ENCODE results near the gene GATB. TPM values are rescaled to one million over a fixed set of nuclear protein-coding genes. Genes with fewer than 3 reads are reported as not detected.

Gene GATB
- total RNA-seq, 1 donor from 2014 or later = 15.7 TPM

DNA sequence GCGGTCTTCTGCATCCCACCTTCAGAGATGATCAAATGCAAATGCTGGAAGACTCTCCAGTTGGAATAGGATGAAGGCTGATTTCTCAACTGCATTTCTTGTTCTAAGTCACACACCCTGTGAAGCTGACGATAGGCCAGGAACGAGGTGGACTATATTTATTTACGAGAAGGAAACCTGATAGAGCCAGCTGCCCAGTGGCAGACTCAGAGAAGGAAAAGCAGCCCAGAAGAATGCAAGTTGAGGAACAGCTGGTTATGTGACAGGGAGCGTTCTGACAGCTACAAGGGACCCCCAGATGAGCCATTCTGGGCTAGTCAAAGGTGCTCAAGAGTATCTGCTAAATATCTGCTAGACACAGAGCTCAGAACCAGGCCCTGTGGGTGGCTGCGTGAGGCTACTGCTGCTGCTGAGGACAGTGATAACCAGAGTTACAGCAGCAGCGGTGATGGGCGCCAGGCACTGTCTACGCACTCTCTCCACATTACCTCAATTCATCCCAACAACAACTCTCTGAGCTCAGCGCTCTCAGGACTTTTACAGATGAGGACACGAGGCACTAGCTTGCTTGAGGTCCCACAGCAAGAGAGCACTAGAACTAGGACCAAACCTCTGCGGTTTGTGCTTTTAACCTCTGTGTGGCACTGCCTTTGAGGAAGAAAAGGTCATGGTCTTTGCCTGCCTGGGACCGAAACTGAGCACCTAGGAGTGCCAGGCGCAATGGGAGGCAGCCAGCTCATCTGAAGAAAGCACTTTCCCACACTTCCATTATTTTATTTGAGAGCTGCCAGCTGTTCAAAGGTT, 69.0 kb downstream of the GATB start:
- H3K4me1 ChIP-seq (ENCODE audit: control insufficient read depth in 3 of 3, insufficient read depth in 3 of 3, low read length in 3 of 3) = peaks cover 49 to 83% (median 70%) of the 10 kb centered on the region in 3 donors
- H3K36me3 ChIP-seq (ENCODE audit: control insufficient read depth in 3 of 3, insufficient read depth in 3 of 3, low read length in 3 of 3) = peaks cover 0 to 7% (median 2%) of the 10 kb centered on the region in 3 donors
- H3K27me3 ChIP-seq (ENCODE audit: control insufficient read depth in 3 of 3, insufficient read depth in 3 of 3, low read length in 3 of 3) = no peaks in the 10 kb centered on the region
- peak overlapping the region in 2 of 3 donors; percentile 60 to 62 for H3K9ac ChIP-seq (ENCODE audit: low read depth in 1 of 3, low read length in 3 of 3)
- H3K4me3 ChIP-seq (ENCODE audit: low read length in 3 of 3) = peak overlapping the region; percentile 18 to 54 (median 52)
- peak overlapping the region; percentile 83 for H3K27ac ChIP-seq (ENCODE audit: low read depth, low read length)
- no peaks in the 10 kb centered on the region for H3K9me3 ChIP-seq (ENCODE audit: control insufficient read depth in 3 of 3, low read length in 3 of 3)

DNA sequence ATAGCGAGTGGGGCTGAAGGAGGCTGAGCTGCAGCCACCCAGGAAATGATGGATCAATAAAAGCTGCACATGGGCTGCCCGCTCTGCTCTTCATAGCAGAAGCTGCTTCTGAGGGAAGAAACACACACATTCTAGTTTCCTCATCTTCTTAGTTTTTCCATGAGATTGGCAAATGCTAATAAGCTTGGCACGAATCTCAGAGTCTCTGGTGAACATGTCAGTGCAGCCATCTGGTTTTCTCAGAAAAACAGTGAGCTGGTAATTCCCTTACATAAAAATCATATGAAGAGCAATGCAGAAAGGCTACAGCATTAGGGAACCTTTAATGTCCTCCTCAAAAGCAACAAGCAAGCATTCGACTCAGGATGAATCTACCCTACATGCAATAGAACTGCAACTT, 69.9 kb downstream of the GATB start:
- H3K9me3 ChIP-seq (ENCODE audit: control insufficient read depth in 3 of 3, low read length in 3 of 3) = no peaks in the 10 kb centered on the region
- H3K27ac ChIP-seq (ENCODE audit: low read depth, low read length) = peak overlapping the region; percentile 83

DNA sequence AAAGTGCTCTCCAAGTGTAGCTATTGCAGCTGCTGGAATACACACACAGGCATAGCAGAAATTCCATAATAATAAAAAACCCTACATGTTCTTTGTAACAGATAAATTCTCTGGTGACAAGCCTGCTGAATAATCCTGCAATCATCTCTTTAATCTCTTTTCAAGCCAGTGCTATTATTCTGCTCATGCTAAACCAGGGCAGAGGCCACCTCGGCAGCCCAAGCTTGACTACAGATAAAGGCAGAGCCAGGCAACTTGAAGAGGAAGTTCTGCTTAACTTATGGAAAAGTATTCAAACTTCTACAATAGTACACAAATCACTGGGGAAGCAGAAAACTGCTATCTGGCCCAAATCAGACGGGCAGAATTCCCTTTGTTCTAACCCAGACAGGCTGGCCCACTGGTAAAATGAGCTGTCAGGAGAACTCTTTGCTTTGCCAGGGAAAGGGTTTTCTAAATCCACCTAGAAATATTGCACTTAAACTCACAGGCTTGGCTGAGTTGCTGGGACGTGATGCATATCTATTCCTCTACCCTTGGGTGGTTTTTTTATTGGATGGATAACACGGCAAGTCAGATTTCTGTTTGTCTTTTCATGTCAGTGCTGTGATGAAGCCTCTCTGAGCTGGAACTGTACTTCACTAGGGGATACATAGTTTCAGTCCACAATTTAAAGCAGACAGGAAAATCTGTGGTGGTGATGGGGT, 70.5 kb downstream of the GATB start:
- Histone ChIP-seq H3K4me3 (ENCODE audit: low read length in 3 of 3) (no peak overlapping the region), H3K36me3 (ENCODE audit: control insufficient read depth in 3 of 3, insufficient read depth in 3 of 3, low read length in 3 of 3) (peaks cover 0 to 8% (median 2%) of the 10 kb centered on the region in 3 donors), H3K27ac (ENCODE audit: low read depth, low read length) (no peak overlapping the region), H3K9ac (ENCODE audit: low read depth in 1 of 3, low read length in 3 of 3) (peak overlapping the region in 1 of 3 donors; percentile 16), H3K9me3 (ENCODE audit: control insufficient read depth in 3 of 3, low read length in 3 of 3) (no peaks in the 10 kb centered on the region), H3K4me1 (ENCODE audit: control insufficient read depth in 3 of 3, insufficient read depth in 3 of 3, low read length in 3 of 3) (peaks cover 54 to 90% (median 70%) of the 10 kb centered on the region in 3 donors), H3K27me3 (ENCODE audit: control insufficient read depth in 3 of 3, insufficient read depth in 3 of 3, low read length in 3 of 3) (no peaks in the 10 kb centered on the region)

More for the DNA sequence above, 69.9 kb downstream of the GATB start:
- peaks cover 0 to 8% (median 2%) of the 10 kb centered on the region in 3 donors for H3K36me3 ChIP-seq (ENCODE audit: control insufficient read depth in 3 of 3, insufficient read depth in 3 of 3, low read length in 3 of 3)
- no peaks in the 10 kb centered on the region for H3K27me3 ChIP-seq (ENCODE audit: control insufficient read depth in 3 of 3, insufficient read depth in 3 of 3, low read length in 3 of 3)
- peaks cover 52 to 91% (median 73%) of the 10 kb centered on the region in 3 donors for H3K4me1 ChIP-seq (ENCODE audit: control insufficient read depth in 3 of 3, insufficient read depth in 3 of 3, low read length in 3 of 3)
- H3K9ac ChIP-seq (ENCODE audit: low read depth in 1 of 3, low read length in 3 of 3) = no peak overlapping the region
- no peak overlapping the region for H3K4me3 ChIP-seq (ENCODE audit: low read length in 3 of 3)

DNA sequence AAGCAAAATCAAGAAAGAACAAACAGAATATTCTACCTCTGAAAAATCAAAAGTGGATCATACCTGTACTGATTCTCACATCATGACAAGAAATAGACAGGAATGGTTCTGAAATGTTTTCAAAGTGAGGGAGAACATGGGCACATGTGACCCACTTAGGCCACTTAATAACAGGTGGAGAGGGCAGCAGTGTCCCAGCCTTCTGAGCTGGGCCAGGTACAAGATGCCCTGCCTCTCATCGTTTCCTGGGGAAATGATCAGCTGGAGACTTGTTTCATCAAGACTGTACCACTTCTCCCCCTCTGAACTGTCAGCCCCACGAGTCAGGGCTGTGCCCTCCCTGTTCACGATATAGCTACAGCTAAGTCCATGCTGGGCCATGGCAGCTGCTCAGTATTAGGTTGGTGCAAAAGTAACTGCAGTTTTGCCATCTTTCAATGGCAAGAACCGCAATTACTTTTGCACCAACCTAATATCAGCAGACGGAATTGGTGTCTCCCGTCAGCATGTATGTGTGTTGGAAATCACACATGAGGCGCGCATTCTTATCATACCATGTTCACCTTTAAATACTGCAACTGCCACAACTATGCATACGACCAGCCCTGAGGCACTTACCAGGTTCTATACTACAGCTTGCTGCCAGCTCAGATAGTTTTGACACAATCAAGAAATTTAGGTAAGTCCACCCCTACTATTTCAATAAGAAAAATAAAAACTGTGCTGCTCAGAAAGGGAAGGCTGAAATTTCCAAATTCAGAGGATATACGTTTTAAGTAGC, 71.4 kb downstream of the GATB start:
- Histone ChIP-seq H3K4me1 (ENCODE audit: control insufficient read depth in 3 of 3, insufficient read depth in 3 of 3, low read length in 3 of 3) (peaks cover 51 to 85% (median 62%) of the 10 kb centered on the region in 3 donors), H3K4me3 (ENCODE audit: low read length in 3 of 3) (no peak overlapping the region), H3K36me3 (ENCODE audit: control insufficient read depth in 3 of 3, insufficient read depth in 3 of 3, low read length in 3 of 3) (peaks cover 0 to 8% (median 2%) of the 10 kb centered on the region in 3 donors), H3K9ac (ENCODE audit: low read depth in 1 of 3, low read length in 3 of 3) (peak overlapping the region in 1 of 3 donors; percentile 50), H3K27ac (ENCODE audit: low read depth, low read length) (no peak overlapping the region), H3K27me3 (ENCODE audit: control insufficient read depth in 3 of 3, insufficient read depth in 3 of 3, low read length in 3 of 3) (no peaks in the 10 kb centered on the region), H3K9me3 (ENCODE audit: control insufficient read depth in 3 of 3, low read length in 3 of 3) (no peaks in the 10 kb centered on the region)

DNA sequence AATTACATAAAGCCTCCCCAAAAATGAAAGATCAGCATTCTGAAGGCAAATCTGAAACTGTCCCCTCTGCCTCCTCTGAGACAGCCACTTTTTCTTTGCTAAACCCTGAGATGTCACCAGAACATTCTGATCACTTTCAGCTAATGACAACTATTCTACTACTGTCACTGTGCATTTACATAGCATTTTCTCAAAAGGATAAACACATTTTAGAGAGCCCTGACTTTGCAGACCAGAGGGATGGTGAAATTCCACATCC, 72.1 kb downstream of the GATB start:
- Histone ChIP-seq H3K4me3 (ENCODE audit: low read length in 3 of 3) (no peak overlapping the region), H3K9ac (ENCODE audit: low read depth in 1 of 3, low read length in 3 of 3) (peak overlapping the region in 2 of 3 donors; percentile 0 to 50)

DNA sequence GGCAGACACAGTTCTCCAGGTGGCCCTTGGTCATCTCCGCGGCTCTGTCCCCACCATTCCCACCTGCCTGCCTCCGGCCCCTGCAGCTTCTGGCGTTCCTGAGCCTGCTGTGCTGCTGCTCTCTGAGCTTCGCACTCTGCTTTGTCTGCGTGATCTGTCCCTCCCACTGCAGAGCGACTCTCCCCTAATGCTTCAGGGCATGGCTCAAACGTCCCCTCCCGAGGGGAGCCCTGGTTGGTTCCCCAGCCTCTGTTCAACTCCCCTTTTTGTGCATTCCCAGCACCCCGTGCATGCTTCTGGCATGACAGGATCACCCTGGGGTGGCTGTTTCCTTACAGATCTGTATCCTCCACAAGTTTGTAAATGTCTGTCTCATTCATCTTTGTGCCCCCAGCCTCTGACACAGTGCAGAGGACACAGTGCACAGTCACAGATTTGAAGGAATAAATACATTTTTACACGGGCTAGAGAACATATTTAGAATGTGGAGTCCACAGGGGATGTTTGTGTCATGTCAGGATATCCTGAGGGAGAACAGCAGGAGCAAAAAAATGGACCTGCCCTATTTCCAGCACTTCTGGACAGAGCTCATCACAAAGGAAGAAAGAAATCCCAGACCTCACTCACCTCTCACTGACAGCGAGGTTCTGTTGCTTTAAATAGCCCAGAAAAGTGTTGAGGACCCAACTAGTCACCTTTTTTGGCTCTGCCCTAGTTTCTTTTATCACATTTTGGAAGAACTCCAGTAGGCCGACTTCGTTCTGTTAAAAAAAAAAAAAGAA, 72.6 kb downstream of the GATB start:
- H3K36me3 ChIP-seq (ENCODE audit: control insufficient read depth in 3 of 3, insufficient read depth in 3 of 3, low read length in 3 of 3) = peaks cover 0 to 9% (median 2%) of the 10 kb centered on the region in 3 donors
- no peaks in the 10 kb centered on the region for H3K9me3 ChIP-seq (ENCODE audit: control insufficient read depth in 3 of 3, low read length in 3 of 3)
- no peaks in the 10 kb centered on the region for H3K27me3 ChIP-seq (ENCODE audit: control insufficient read depth in 3 of 3, insufficient read depth in 3 of 3, low read length in 3 of 3)
- H3K9ac ChIP-seq (ENCODE audit: low read depth in 1 of 3, low read length in 3 of 3) = peak overlapping the region in 2 of 3 donors; percentile 0 to 50
- peaks cover 51 to 74% (median 61%) of the 10 kb centered on the region in 3 donors for H3K4me1 ChIP-seq (ENCODE audit: control insufficient read depth in 3 of 3, insufficient read depth in 3 of 3, low read length in 3 of 3)
- peak overlapping the region in 1 of 3 donors; percentile 22 for H3K4me3 ChIP-seq (ENCODE audit: low read length in 3 of 3)
- H3K27ac ChIP-seq (ENCODE audit: low read depth, low read length) = no peak overlapping the region

More for the DNA sequence above, 72.1 kb downstream of the GATB start:
- H3K4me1 ChIP-seq (ENCODE audit: control insufficient read depth in 3 of 3, insufficient read depth in 3 of 3, low read length in 3 of 3) = peaks cover 51 to 79% (median 62%) of the 10 kb centered on the region in 3 donors
- no peaks in the 10 kb centered on the region for H3K27me3 ChIP-seq (ENCODE audit: control insufficient read depth in 3 of 3, insufficient read depth in 3 of 3, low read length in 3 of 3)
- H3K36me3 ChIP-seq (ENCODE audit: control insufficient read depth in 3 of 3, insufficient read depth in 3 of 3, low read length in 3 of 3) = peaks cover 0 to 8% (median 2%) of the 10 kb centered on the region in 3 donors
- no peaks in the 10 kb centered on the region for H3K9me3 ChIP-seq (ENCODE audit: control insufficient read depth in 3 of 3, low read length in 3 of 3)
- H3K27ac ChIP-seq (ENCODE audit: low read depth, low read length) = no peak overlapping the region

DNA sequence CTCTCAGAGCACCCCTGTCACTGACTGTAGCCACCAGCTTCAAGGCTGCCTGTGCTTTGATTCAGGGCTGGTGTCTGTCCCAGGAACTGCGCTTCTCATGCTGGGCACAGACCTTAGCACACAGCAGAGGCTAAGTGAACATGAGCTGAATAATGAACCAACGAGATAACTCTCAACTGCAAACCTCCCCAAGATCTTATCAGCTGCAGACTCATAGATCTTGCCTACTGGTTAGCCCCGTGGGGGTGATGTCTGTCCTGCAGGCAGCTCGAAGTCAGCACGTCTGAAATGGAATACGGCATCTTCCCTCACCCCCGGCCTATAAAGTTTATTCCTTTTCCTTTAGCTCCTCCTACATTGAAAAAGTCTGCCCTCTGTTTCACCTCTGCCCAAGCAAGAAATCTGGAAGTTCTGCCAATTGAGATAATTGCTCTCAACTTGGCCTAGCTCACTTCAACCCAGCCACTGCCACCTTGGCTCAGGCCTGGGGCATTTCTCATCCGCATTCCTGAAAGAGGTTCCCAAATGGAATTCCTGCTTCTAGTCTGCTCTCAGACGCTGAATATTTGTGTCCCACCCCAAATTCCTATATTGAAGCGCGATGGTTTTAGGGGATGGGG, 73.7 kb downstream of the GATB start:
- H3K27ac ChIP-seq (ENCODE audit: low read depth, low read length) = no peak overlapping the region
- peaks cover 47 to 63% (median 51%) of the 10 kb centered on the region in 3 donors for H3K4me1 ChIP-seq (ENCODE audit: control insufficient read depth in 3 of 3, insufficient read depth in 3 of 3, low read length in 3 of 3)

DNA sequence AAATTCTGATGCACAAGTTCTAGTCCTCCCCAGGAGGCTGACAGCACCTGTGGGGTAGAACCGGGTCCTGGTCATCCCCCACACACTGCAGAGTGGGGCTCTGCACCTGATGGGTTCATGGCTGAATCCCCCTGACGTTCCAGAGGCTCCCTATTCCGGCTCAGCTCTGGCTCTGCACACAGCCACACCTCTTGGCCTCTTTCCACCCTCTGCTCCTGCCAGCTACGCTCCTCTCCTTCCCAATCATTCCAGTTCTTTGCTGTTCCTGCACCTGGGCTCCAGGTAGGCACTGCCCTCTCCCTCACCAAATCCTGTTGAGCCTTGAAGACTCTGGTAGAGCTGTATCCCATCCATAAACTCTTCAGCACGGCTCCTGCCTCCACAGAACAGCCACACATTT, 75.5 kb downstream of the GATB start:
- Histone ChIP-seq H3K4me3 (ENCODE audit: low read length in 3 of 3) (no peak overlapping the region), H3K36me3 (ENCODE audit: control insufficient read depth in 3 of 3, insufficient read depth in 3 of 3, low read length in 3 of 3) (peaks cover 0 to 20% (median 2%) of the 10 kb centered on the region in 3 donors), H3K27me3 (ENCODE audit: control insufficient read depth in 3 of 3, insufficient read depth in 3 of 3, low read length in 3 of 3) (no peaks in the 10 kb centered on the region), H3K9ac (ENCODE audit: low read depth in 1 of 3, low read length in 3 of 3) (no peak overlapping the region), H3K4me1 (ENCODE audit: control insufficient read depth in 3 of 3, insufficient read depth in 3 of 3, low read length in 3 of 3) (peaks cover 31 to 45% (median 33%) of the 10 kb centered on the region in 3 donors), H3K9me3 (ENCODE audit: control insufficient read depth in 3 of 3, low read length in 3 of 3) (no peaks in the 10 kb centered on the region), H3K27ac (ENCODE audit: low read depth, low read length) (no peak overlapping the region)

More for the DNA sequence above, 73.7 kb downstream of the GATB start:
- Histone ChIP-seq H3K27me3 (ENCODE audit: control insufficient read depth in 3 of 3, insufficient read depth in 3 of 3, low read length in 3 of 3) (no peaks in the 10 kb centered on the region), H3K9ac (ENCODE audit: low read depth in 1 of 3, low read length in 3 of 3) (no peak overlapping the region), H3K9me3 (ENCODE audit: control insufficient read depth in 3 of 3, low read length in 3 of 3) (no peaks in the 10 kb centered on the region), H3K36me3 (ENCODE audit: control insufficient read depth in 3 of 3, insufficient read depth in 3 of 3, low read length in 3 of 3) (peaks cover 0 to 19% (median 2%) of the 10 kb centered on the region in 3 donors), H3K4me3 (ENCODE audit: low read length in 3 of 3) (no peak overlapping the region)

GRCh38 chr4:151681085-151681484, 79.7 kb downstream of the GATB start:
- no peaks in the 10 kb centered on the region for H3K9me3 ChIP-seq (ENCODE audit: control insufficient read depth in 3 of 3, low read length in 3 of 3)

More at GRCh38 chr4:151681085-151681484, 79.7 kb downstream of the GATB start:
- H3K27ac ChIP-seq (ENCODE audit: low read depth, low read length) = no peak overlapping the region
- H3K27me3 ChIP-seq (ENCODE audit: control insufficient read depth in 3 of 3, insufficient read depth in 3 of 3, low read length in 3 of 3) = no peaks in the 10 kb centered on the region
- H3K4me3 ChIP-seq (ENCODE audit: low read length in 3 of 3) = no peak overlapping the region
- peaks cover 0 to 15% (median 0%) of the 10 kb centered on the region in 3 donors for H3K36me3 ChIP-seq (ENCODE audit: control insufficient read depth in 3 of 3, insufficient read depth in 3 of 3, low read length in 3 of 3)
- H3K4me1 ChIP-seq (ENCODE audit: control insufficient read depth in 3 of 3, insufficient read depth in 3 of 3, low read length in 3 of 3) = peaks cover 0 to 13% (median 2%) of the 10 kb centered on the region in 3 donors
- no peak overlapping the region for H3K9ac ChIP-seq (ENCODE audit: low read depth in 1 of 3, low read length in 3 of 3)

Measured in skeletal muscle tissue (tissue), 4 donors.